ENCODE measurements around the gene CTSH. TPM values are rescaled to one million over a fixed set of nuclear protein-coding genes. Genes with fewer than 3 reads are reported as not detected.

Gene CTSH
- total and polyA plus RNA-seq, 2 of the 13 experiments (the other 11 are each of a cell fraction or from before 2014, with no cell fraction given): 265 to 653 TPM

DNA sequence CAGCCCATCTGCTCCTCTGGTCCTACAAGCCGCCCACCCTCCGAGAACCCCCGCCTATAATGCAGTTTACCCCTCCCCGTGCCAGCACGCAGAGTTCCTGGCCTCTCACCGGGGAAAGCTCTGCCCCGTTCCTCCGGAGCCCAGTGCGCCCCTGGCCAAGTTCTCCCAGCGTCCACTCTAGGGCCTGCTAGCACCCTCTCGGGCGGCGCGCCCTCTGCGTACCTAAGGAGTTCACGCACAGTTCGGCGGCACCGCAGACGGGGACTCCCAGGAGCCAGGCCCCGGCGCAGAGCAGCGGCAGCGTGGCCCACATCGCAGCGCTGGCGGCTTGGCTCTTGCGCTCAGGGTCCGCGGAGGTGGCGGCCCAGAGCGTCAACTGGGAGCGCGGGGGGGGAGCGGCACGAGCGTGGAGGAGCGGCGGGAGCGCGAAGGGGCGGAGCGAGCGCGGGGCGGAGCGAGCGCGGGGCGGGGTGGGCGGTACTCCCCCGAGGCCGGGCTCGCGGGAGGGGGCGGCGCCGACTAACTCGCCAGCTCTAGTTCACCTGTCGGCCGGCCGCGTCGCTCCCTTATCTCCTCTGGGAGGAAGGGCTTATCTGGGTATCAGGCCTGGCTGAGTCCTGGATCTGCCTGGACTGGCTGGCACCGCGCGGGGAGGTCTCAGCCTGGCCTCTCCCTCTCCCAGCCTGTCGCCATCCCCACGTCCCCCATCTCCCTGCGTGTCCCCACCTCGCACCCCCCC, at the start of gene CTSH (continued):
- TF ChIP-seq ZFYVE20 (CRISPR knock-in tag; IDR thresholded peaks at IDR 0.05; ENCODE audit: borderline replicate concordance, low read depth) (no peak; the same call in 1 of the 2 replicates), GPN1 (CRISPR knock-in tag; IDR thresholded peaks at IDR 0.05; ENCODE audit: borderline replicate concordance) (no peak), E2F2 (CRISPR knock-in tag; IDR thresholded peaks at IDR 0.05; ENCODE audit: borderline replicate concordance) (peak; percentile 16; the same call in 1 of the 2 replicates), IRF2 (CRISPR knock-in tag; IDR thresholded peaks at IDR 0.05) (no peak; the same call in 1 of the 2 replicates), NKX3-1 (CRISPR knock-in tag; IDR thresholded peaks at IDR 0.05) (no peak), THAP8 (CRISPR knock-in tag; IDR thresholded peaks at IDR 0.05; ENCODE audit: borderline replicate concordance) (0 out of 2 replicates have a peak, but pooled peaks have one; percentile 22), ATF5 (CRISPR knock-in tag; IDR thresholded peaks at IDR 0.05; ENCODE audit: low read depth) (peak; percentile 79; the same call in 1 of the 2 replicates), FOXP1 (IDR thresholded peaks at IDR 0.05) (no peak), FOXP1 (CRISPR knock-in tag; IDR thresholded peaks at IDR 0.05) (no peak), GMEB1 (CRISPR knock-in tag; IDR thresholded peaks at IDR 0.05; ENCODE audit: borderline replicate concordance) (peak; percentile 82), TFE3 (CRISPR knock-in tag; IDR thresholded peaks at IDR 0.05) (no peak)
- TF ChIP-seq, protein P1, sequence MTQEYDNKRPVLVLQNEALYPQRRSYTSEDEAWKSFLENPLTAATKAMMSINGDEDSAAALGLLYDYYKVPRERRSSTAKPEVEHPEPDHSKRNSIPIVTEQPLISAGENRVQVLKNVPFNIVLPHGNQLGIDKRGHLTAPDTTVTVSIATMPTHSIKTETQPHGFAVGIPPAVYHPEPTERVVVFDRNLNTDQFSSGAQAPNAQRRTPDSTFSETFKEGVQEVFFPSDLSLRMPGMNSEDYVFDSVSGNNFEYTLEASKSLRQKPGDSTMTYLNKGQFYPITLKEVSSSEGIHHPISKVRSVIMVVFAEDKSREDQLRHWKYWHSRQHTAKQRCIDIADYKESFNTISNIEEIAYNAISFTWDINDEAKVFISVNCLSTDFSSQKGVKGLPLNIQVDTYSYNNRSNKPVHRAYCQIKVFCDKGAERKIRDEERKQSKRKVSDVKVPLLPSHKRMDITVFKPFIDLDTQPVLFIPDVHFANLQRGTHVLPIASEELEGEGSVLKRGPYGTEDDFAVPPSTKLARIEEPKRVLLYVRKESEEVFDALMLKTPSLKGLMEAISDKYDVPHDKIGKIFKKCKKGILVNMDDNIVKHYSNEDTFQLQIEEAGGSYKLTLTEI (CRISPR knock-in tag; conservative IDR thresholded peaks at IDR 0.05): no peak
- TF ChIP-seq, protein P2, sequence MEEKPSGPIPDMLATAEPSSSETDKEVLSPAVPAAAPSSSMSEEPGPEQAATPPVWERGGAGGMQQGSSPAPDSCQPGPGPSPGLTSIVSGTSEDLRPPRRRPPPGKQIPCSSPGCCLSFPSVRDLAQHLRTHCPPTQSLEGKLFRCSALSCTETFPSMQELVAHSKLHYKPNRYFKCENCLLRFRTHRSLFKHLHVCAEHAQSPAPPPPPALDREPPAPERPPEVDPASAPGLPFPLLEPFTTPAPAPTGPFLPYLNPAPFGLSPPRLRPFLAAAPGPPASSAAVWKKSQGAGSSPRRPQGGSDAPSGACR (CRISPR knock-in tag; IDR thresholded peaks at IDR 0.05): 0 out of 2 replicates have a peak, but pooled peaks have one; percentile 23
- TF ChIP-seq, protein P3, sequence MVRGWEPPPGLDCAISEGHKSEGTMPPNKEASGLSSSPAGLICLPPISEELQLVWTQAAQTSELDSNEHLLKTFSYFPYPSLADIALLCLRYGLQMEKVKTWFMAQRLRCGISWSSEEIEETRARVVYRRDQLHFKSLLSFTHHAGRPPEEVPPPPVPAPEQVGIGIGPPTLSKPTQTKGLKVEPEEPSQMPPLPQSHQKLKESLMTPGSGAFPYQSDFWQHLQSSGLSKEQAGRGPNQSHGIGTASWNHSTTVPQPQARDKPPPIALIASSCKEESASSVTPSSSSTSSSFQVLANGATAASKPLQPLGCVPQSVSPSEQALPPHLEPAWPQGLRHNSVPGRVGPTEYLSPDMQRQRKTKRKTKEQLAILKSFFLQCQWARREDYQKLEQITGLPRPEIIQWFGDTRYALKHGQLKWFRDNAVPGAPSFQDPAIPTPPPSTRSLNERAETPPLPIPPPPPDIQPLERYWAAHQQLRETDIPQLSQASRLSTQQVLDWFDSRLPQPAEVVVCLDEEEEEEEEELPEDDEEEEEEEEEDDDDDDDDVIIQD (CRISPR knock-in tag; IDR thresholded peaks at IDR 0.05; ENCODE audit: low read depth): no peak
